NCI-H69 (cell line): Measurements from ENCODE around the gene UBAP1L.

Source experiments
- DNase-seq: peaks from one replicate; lab custom pipeline; 2025; lab: John Stamatoyannopoulos, UW

UBAP1L gene

DNA sequence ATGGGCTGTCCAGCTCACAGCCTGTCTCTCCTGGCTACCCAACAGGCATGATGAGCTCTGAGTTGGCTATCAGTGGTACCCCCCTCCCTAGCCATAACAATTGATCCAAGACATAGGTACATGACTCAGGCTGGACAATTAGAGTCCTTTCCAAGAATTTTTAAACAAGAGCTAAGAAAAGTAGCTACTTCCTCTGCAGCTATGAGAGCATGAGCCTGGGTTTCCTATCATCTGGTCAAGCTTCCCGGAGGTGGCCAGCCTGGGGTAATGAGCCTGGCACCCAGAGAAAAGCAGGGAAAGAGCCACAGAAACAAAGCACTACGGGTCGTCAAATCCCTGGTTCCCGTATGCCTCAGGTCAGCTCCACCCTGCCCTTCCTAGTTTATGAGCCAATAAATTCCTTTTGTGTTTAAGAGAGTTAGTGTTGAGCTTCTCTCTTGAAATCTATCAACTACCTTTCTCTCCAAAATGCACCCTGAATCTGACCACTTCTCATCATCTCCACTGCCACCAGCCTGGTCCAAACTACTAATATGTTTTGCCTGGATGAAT is 72.1 kb downstream of the UBAP1L start:
- no peak for DNase-seq
